ENCODE results near the gene RGMB. TPM values are rescaled to one million over a fixed set of nuclear protein-coding genes. Genes with fewer than 3 reads are reported as not detected.

Gene RGMB
- total and polyA plus RNA-seq, 2 donors (not counting 3 experiments of a cell fraction or from before 2014, with no cell fraction given): 15.0 to 31.3 TPM

- H3K4me3 ChIP-seq (replicated peaks in 1 of 3; ENCODE audit: insufficient read depth in 1 of 3, low read depth in 1 of 3, low read length in 3 of 3): no peak overlapping the region
- H3K27me3 ChIP-seq (ENCODE audit: control insufficient read depth in 2 of 2, insufficient read depth in 2 of 2, low read length in 2 of 2): no peaks in the 10 kb centered on the region
- POLR2A ChIA-PET: no interaction called here
- no TSS peak for BruUV-seq (replicated peaks)
- no peaks in the 10 kb centered on the region for H3K4me1 ChIP-seq (ENCODE audit: control insufficient read depth, extremely low read depth, insufficient read depth, low read length)
- H3K27ac ChIP-seq (ENCODE audit: insufficient read depth, low read depth, low read length): no peak overlapping the region
- no peak overlapping the region for H2AFZ ChIP-seq (ENCODE audit: low read depth, low read length)
- DNase-seq (ENCODE audit: low read depth, low spot score) (no peak), FAIRE-seq (no peak)
- H3K4me2 ChIP-seq (ENCODE audit: insufficient read depth, low read length): no peak overlapping the region
- H3K79me2 ChIP-seq (ENCODE audit: control insufficient read depth, insufficient read depth, low read length): no peaks in the 10 kb centered on the region
- no peaks in the 10 kb centered on the region for H3K9me3 ChIP-seq (replicated peaks; ENCODE audit: control insufficient read depth, insufficient read depth, low read length)
- no peaks in the 10 kb centered on the region for H3K9me1 ChIP-seq (replicated peaks; ENCODE audit: control insufficient read depth, extremely low read depth, insufficient read depth, low read length)
- CTCF ChIA-PET: interaction anchor here (0.7 to 4.4 kb wide), 4 partner anchors 9 to 1959 kb away, joined by 3 to 22 read pairs (median 4); no protein-coding TSS in a partner anchor
- intact Hi-C loops (cut with micrococcal nuclease) (loop anchor here (1.0 to 2.0 kb wide), 4 partner anchors 59 to 1645 kb away; partner anchors contain the start of gene RIOK2), dilution Hi-C loops (cut with MboI; ENCODE audit: extremely low pct_ligation_motif_present, low sequenced_read_pairs) (no loop called here)
- H4K20me1 ChIP-seq (replicated peaks; ENCODE audit: control insufficient read depth, extremely low read depth, insufficient read depth, low read length): no peaks in the 10 kb centered on the region
- TF ChIP-seq CTCF (IDR thresholded peaks at IDR 0.05; ENCODE audit: extremely low read depth in 1 of 2, insufficient read depth in 1 of 2, low read depth in 1 of 2, low read length in 2 of 2) (no peak), JUN (IDR thresholded peaks at IDR 0.05; ENCODE audit: borderline replicate concordance, insufficient read depth, insufficient read length, low read depth) (no peak), MAX (IDR thresholded peaks at IDR 0.05; ENCODE audit: insufficient read depth, insufficient read length) (no peak)
- H3K36me3 ChIP-seq (ENCODE audit: control insufficient read depth in 2 of 2, extremely low read depth in 1 of 2, insufficient read depth in 2 of 2, low read length in 2 of 2): no peaks in the 10 kb centered on the region
- no peak overlapping the region for H3K9ac ChIP-seq (replicated peaks; ENCODE audit: extremely low read depth, insufficient read depth, low read length)
Measured at GRCh38 chr5:98827588-98828284, 54.3 kb downstream of the RGMB start.

DNA sequence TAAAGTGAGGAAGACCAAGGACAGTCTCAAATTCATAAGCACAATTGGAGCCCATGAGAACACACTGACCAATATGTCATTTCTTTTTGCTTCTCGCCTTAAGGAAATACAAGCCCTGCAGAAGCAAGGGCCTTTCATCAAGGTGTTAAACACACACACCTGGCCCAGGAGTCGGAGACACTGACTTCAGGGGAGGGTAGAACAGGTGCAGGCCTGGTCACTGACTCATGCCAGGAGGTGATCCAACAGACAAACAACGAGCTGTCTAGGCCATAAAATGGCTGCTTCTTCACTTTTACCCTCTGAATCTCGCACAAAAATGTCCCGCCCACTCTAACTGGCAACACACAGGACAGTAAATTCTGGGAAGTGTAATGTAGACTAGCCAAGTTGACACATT lies 62.7 kb downstream of the RGMB start:
- POLR2A ChIA-PET: no interaction called here
- Histone ChIP-seq H3K9ac (replicated peaks; ENCODE audit: extremely low read depth, insufficient read depth, low read length) (no peak overlapping the region), H3K27ac (ENCODE audit: insufficient read depth, low read depth, low read length) (no peak overlapping the region), H3K4me3 (replicated peaks in 1 of 3; ENCODE audit: insufficient read depth in 1 of 3, low read depth in 1 of 3, low read length in 3 of 3) (no peak overlapping the region), H2AFZ (ENCODE audit: low read depth, low read length) (no peak overlapping the region), H3K9me1 (replicated peaks; ENCODE audit: control insufficient read depth, extremely low read depth, insufficient read depth, low read length) (no peaks in the 10 kb centered on the region), H3K4me1 (ENCODE audit: control insufficient read depth, extremely low read depth, insufficient read depth, low read length) (no peaks in the 10 kb centered on the region), H3K4me2 (ENCODE audit: insufficient read depth, low read length) (no peak overlapping the region), H4K20me1 (replicated peaks; ENCODE audit: control insufficient read depth, extremely low read depth, insufficient read depth, low read length) (no peaks in the 10 kb centered on the region), H3K9me3 (replicated peaks; ENCODE audit: control insufficient read depth, insufficient read depth, low read length) (no peaks in the 10 kb centered on the region), H3K79me2 (ENCODE audit: control insufficient read depth, insufficient read depth, low read length) (no peaks in the 10 kb centered on the region), H3K27me3 (ENCODE audit: control insufficient read depth in 2 of 2, insufficient read depth in 2 of 2, low read length in 2 of 2) (no peaks in the 10 kb centered on the region), H3K36me3 (ENCODE audit: control insufficient read depth in 2 of 2, extremely low read depth in 1 of 2, insufficient read depth in 2 of 2, low read length in 2 of 2) (no peaks in the 10 kb centered on the region)
- FAIRE-seq (no peak), DNase-seq (ENCODE audit: low read depth, low spot score) (no peak)
- intact Hi-C loops (cut with micrococcal nuclease): no loop called here
- CTCF ChIA-PET: no interaction called here
- dilution Hi-C loops (cut with MboI; ENCODE audit: extremely low pct_ligation_motif_present, low sequenced_read_pairs): no loop called here
- no TSS peak for BruUV-seq (replicated peaks)
- TF ChIP-seq POLR2AphosphoS5 (IDR thresholded peaks at IDR 0.05; ENCODE audit: insufficient read depth, low read depth, low read length) (no peak), EZH2 (IDR thresholded peaks at IDR 0.05; ENCODE audit: borderline replicate concordance, low read depth, low read length, severe bottlenecking) (no peak), FOS (IDR thresholded peaks at IDR 0.05; ENCODE audit: borderline replicate concordance, insufficient read depth, low read length) (no peak), CTCF (IDR thresholded peaks at IDR 0.05; ENCODE audit: extremely low read depth in 1 of 2, insufficient read depth in 1 of 2, low read depth in 1 of 2, low read length in 2 of 2) (no peak), POLR2A (IDR thresholded peaks at IDR 0.05; ENCODE audit: low read depth, low read length) (no peak), GATA2 (IDR thresholded peaks at IDR 0.05; ENCODE audit: insufficient read depth, insufficient read length, low read depth, low read length) (no peak), MYC (IDR thresholded peaks at IDR 0.05; ENCODE audit: low read depth, low read length) (no peak), JUN (IDR thresholded peaks at IDR 0.05; ENCODE audit: borderline replicate concordance, insufficient read depth, insufficient read length, low read depth) (no peak), MAX (IDR thresholded peaks at IDR 0.05; ENCODE audit: insufficient read depth, insufficient read length) (no peak)

All from endothelial cell of umbilical vein (primary cell).